B cell (primary cell): ENCODE results near the gene ENPP7.

Experiments used
- CTCF ChIP-seq: fragments of 200-600 bp; IDR thresholded peaks from one replicate; pipeline ENCODE4 v1.8.0; 2022; ENCODE audit warnings: antibody characterized with exemption, mild to moderate bottlenecking
- EZH2 ChIP-seq: IDR thresholded peaks from 2 replicates; pipeline ENCODE4 v1.6.1; 2012; ENCODE audit warnings: borderline replicate concordance, low read depth, mild to moderate bottlenecking, moderate library complexity, low read length; ENCODE audit not compliant: insufficient read depth, poor library complexity, severe bottlenecking

- TF ChIP-seq CTCF (no peak), EZH2 (no peak)
Observed at GRCh38 chr17:79749156-79749815, 18.5 kb downstream of the ENPP7 start.
